ENCODE results near the gene ACTL6A.

ACTL6A gene

GRCh38 chr3:179604321-179605078 lies 41.8 kb downstream of the ACTL6A start, which contains the start of the genes MRPL47 and NDUFB5:
Gene MRPL47 (minus strand): TSS chr3:179604638. CDS start chr3:179604624, 14 bp downstream.
Gene NDUFB5 (plus strand): TSS chr3:179604794. CDS start chr3:179604816, 22 bp downstream.
- Histone ChIP-seq H3K4me2 (ENCODE audit: insufficient read depth, low read length) (peak within 1 kb of the TSS; percentile 97), H3K79me2 (ENCODE audit: insufficient read depth, low read length) (peaks cover 79% of the 10 kb centered on the region), H3K27ac (ENCODE audit: low read length) (peak within 1 kb of the TSS; percentile 86), H3K4me3 (ENCODE audit: low read depth in 1 of 2, low read length in 2 of 2) (peak within 1 kb of the TSS; percentile 60 to 61), H4K20me1 (ENCODE audit: insufficient read depth, low read length) (no peaks in the 10 kb centered on the region), H3K36me3 (ENCODE audit: insufficient read depth, low read length) (peaks cover 26% of the 10 kb centered on the region), H3K9ac (ENCODE audit: low read depth, low read length) (peak within 1 kb of the TSS; percentile 65), H3K9me3 (ENCODE audit: insufficient read depth, low read length, severe bottlenecking) (no peaks in the 10 kb centered on the region), H3K27me3 (ENCODE audit: insufficient read depth, low read length, poor library complexity) (no peaks in the 10 kb centered on the region), H3K4me1 (ENCODE audit: insufficient read depth, low read length) (peaks cover 40% of the 10 kb centered on the region), H2AFZ (ENCODE audit: low read depth, low read length) (peak within 1 kb of the TSS; percentile 76)
- DNase-seq = peak; percentile 94
- peak; percentile 99 for ATAC-seq (ENCODE audit: insufficient read depth, low read depth)
- TF ChIP-seq EZH2 (IDR thresholded peaks at IDR 0.05; ENCODE audit: borderline replicate concordance, low read depth, low read length, severe bottlenecking) (no peak), CTCF (IDR thresholded peaks at IDR 0.05; ENCODE audit: borderline replicate concordance, extremely low read depth, low read length, poor library complexity, severe bottlenecking) (no peak)

- peaks cover 40% of the 10 kb centered on the region for H3K4me1 ChIP-seq (ENCODE audit: insufficient read depth, low read length)
- no peak overlapping the region for H3K9ac ChIP-seq (ENCODE audit: low read depth, low read length)
- no peak overlapping the region for H3K4me3 ChIP-seq (ENCODE audit: low read depth in 1 of 2, low read length in 2 of 2)
- no peak overlapping the region for H2AFZ ChIP-seq (ENCODE audit: low read depth, low read length)
- no peaks in the 10 kb centered on the region for H4K20me1 ChIP-seq (ENCODE audit: insufficient read depth, low read length)
- no peak for TF ChIP-seq EZH2 (IDR thresholded peaks at IDR 0.05; ENCODE audit: borderline replicate concordance, low read depth, low read length, severe bottlenecking)
- no peak for TF ChIP-seq CTCF (IDR thresholded peaks at IDR 0.05; ENCODE audit: borderline replicate concordance, extremely low read depth, low read length, poor library complexity, severe bottlenecking)
- H3K27ac ChIP-seq (ENCODE audit: low read length) = no peak overlapping the region
- H3K27me3 ChIP-seq (ENCODE audit: insufficient read depth, low read length, poor library complexity) = no peaks in the 10 kb centered on the region
- ATAC-seq (ENCODE audit: insufficient read depth, low read depth) (no peak), DNase-seq (no peak)
- H3K79me2 ChIP-seq (ENCODE audit: insufficient read depth, low read length) = peaks cover 80% of the 10 kb centered on the region
- H3K9me3 ChIP-seq (ENCODE audit: insufficient read depth, low read length, severe bottlenecking) = no peaks in the 10 kb centered on the region
- peak overlapping the region; percentile 97 for H3K4me2 ChIP-seq (ENCODE audit: insufficient read depth, low read length)
- H3K36me3 ChIP-seq (ENCODE audit: insufficient read depth, low read length) = peaks cover 5% of the 10 kb centered on the region
Measured at GRCh38 chr3:179606534-179607085, 43.9 kb downstream of the ACTL6A start.

GRCh38 chr3:179608931-179609720 lies 46.4 kb downstream of the ACTL6A start:
- no peak overlapping the region for H3K4me2 ChIP-seq (ENCODE audit: insufficient read depth, low read length)
- no peak overlapping the region for H3K27ac ChIP-seq (ENCODE audit: low read length)

More at GRCh38 chr3:179608931-179609720, 46.4 kb downstream of the ACTL6A start:
- DNase-seq (no peak), ATAC-seq (ENCODE audit: insufficient read depth, low read depth) (no peak)
- Histone ChIP-seq H3K36me3 (ENCODE audit: insufficient read depth, low read length) (no peaks in the 10 kb centered on the region), H3K27me3 (ENCODE audit: insufficient read depth, low read length, poor library complexity) (no peaks in the 10 kb centered on the region), H3K4me1 (ENCODE audit: insufficient read depth, low read length) (peaks cover 21% of the 10 kb centered on the region), H3K79me2 (ENCODE audit: insufficient read depth, low read length) (peaks cover 58% of the 10 kb centered on the region), H4K20me1 (ENCODE audit: insufficient read depth, low read length) (no peaks in the 10 kb centered on the region), H3K4me3 (ENCODE audit: low read depth in 1 of 2, low read length in 2 of 2) (no peak overlapping the region), H3K9ac (ENCODE audit: low read depth, low read length) (no peak overlapping the region), H3K9me3 (ENCODE audit: insufficient read depth, low read length, severe bottlenecking) (no peaks in the 10 kb centered on the region), H2AFZ (ENCODE audit: low read depth, low read length) (no peak overlapping the region)
- TF ChIP-seq CTCF (IDR thresholded peaks at IDR 0.05; ENCODE audit: borderline replicate concordance, extremely low read depth, low read length, poor library complexity, severe bottlenecking) (no peak), EZH2 (IDR thresholded peaks at IDR 0.05; ENCODE audit: borderline replicate concordance, low read depth, low read length, severe bottlenecking) (no peak)

Data from DND-41 (cell line).